IMR-90 (cell line): Measurements from ENCODE around the gene DPH6. TPM values are rescaled to one million over a fixed set of nuclear protein-coding genes. Genes with fewer than 3 reads are reported as not detected.
"Not testable (repeated sequence)": the region's sequence is repeated elsewhere in the genome, so short reads cannot be mapped to it uniquely, and the experiment has no call there.

Experiments used
- ATAC-seq: fragments of 200-7000 bp; cut with Tn5 transposase; 2 replicates; pipeline ENCODE4 v1.9.1; 2020; ENCODE audit warnings: low read depth, mild to moderate bottlenecking, moderate library complexity
- BruUV-seq: library from RNA; stranded (reverse); fragments of 400-500 nt; replicated peaks from 2 replicates; lab custom pipeline; 2021; lab: Mats Ljungman, UMichigan
- CTCF ChIA-PET: fragments of 300-600 bp; formaldehyde crosslinking; extraction: SDS; loops from one replicate; lab custom pipeline; 2021; ENCODE audit warnings: antibody characterized with exemption; lab: Yijun Ruan, JAX
- POLR2A ChIA-PET: fragments of 300-600 bp; sonication (Branson Sonifier 250); formaldehyde crosslinking; loops from one replicate; lab custom pipeline; 2022; ENCODE audit warnings: antibody characterized with exemption; ENCODE audit not compliant: unreplicated experiment; lab: Charles Lee
- DNase-seq: peaks from one replicate; pipeline ENCODE4 v3.0.0; 2013
- H2AFZ ChIP-seq: replicated peaks from 2 replicates; pipeline ENCODE3; 2013; ENCODE audit warnings: low read length, mild to moderate bottlenecking; ENCODE audit not compliant: poor library complexity
- H2AK5ac ChIP-seq: 2 replicates; pipeline ENCODE4 v1.6.1; 2013; ENCODE audit warnings: low read depth, low read length, inconsistent platforms
- H2AK9ac ChIP-seq: replicated peaks from 2 replicates; pipeline ENCODE3; 2013; ENCODE audit warnings: mild to moderate bottlenecking, low read depth, low read length, moderate library complexity; ENCODE audit not compliant: poor library complexity
- H2BK120ac ChIP-seq: 2 replicates; pipeline ENCODE4 v1.6.1; 2013; ENCODE audit warnings: low read depth, low read length, inconsistent platforms
- H2BK15ac ChIP-seq: 3 replicates; pipeline ENCODE4 v1.6.1; 2013; ENCODE audit warnings: low read depth, low read length, inconsistent platforms
- H2BK20ac ChIP-seq: 2 replicates; pipeline ENCODE4 v1.6.1; 2013; ENCODE audit warnings: low read depth, mild to moderate bottlenecking, inconsistent platforms, low read length, moderate library complexity
- H2BK5ac ChIP-seq: 2 replicates; pipeline ENCODE4 v1.6.1; 2013; ENCODE audit warnings: mild to moderate bottlenecking, low read depth, low read length, inconsistent platforms; ENCODE audit not compliant: poor library complexity, severe bottlenecking
- H3K14ac ChIP-seq: replicated peaks from 2 replicates; pipeline ENCODE4 v1.6.1; 2013; ENCODE audit warnings: low read depth, low read length, inconsistent platforms
- H3K18ac ChIP-seq: 2 replicates; pipeline ENCODE4 v1.6.1; 2013; ENCODE audit warnings: low read depth, low read length, control low read depth
- H3K23ac ChIP-seq: 2 replicates; pipeline ENCODE4 v1.6.1; 2013; ENCODE audit warnings: low read depth, low read length, inconsistent platforms
- H3K27ac ChIP-seq: 2 replicates; pipeline ENCODE4 v1.5.1; 2013; ENCODE audit warnings: mild to moderate bottlenecking, control low read depth, low read length; ENCODE audit not compliant: insufficient read depth
- H3K27me3 ChIP-seq: 2 replicates; pipeline ENCODE4 v1.6.1; 2013; ENCODE audit warnings: low read length; ENCODE audit not compliant: control insufficient read depth, insufficient read depth
- H3K36me3 ChIP-seq: 2 replicates; pipeline ENCODE4 v1.6.1; 2013; ENCODE audit warnings: low read length, mixed read lengths; ENCODE audit not compliant: control insufficient read depth, insufficient read depth
- H3K4ac ChIP-seq: 2 replicates; pipeline ENCODE4 v1.6.1; 2013; ENCODE audit warnings: low read depth, low read length, inconsistent platforms
- H3K4me1 ChIP-seq: 2 replicates; pipeline ENCODE4 v1.6.1; 2013; ENCODE audit warnings: low read length, mixed read lengths; ENCODE audit not compliant: control insufficient read depth, insufficient read depth
- H3K4me2 ChIP-seq: 2 replicates; pipeline ENCODE4 v1.6.1; 2013; ENCODE audit warnings: low read depth, mild to moderate bottlenecking, control low read depth, low read length, moderate library complexity
- H3K4me3 ChIP-seq: 2 replicates; pipeline ENCODE4 v1.5.1; 2013; ENCODE audit warnings: low read depth, mild to moderate bottlenecking, control low read depth, low read length, moderate library complexity; ENCODE audit not compliant: insufficient read depth
- H3K56ac ChIP-seq: 2 replicates; pipeline ENCODE4 v1.6.1; 2013; ENCODE audit warnings: low read length, inconsistent platforms; ENCODE audit not compliant: insufficient read depth; ENCODE audit errors: extremely low read depth
- H3K79me1 ChIP-seq, 2 experiments: 2 replicates each; pipeline ENCODE4 v1.6.1; 2013; ENCODE audit warnings: low read length in 2 of 2, inconsistent platforms in 1 of 2, low read depth in 1 of 2
- H3K9ac ChIP-seq: 2 replicates; pipeline ENCODE4 v1.6.1; 2013; ENCODE audit warnings: low read depth, low read length, control low read depth
- H3K9me1 ChIP-seq: 2 replicates; pipeline ENCODE4 v1.6.1; 2013; ENCODE audit warnings: low read length, inconsistent platforms; ENCODE audit not compliant: insufficient read depth
- H3K9me3 ChIP-seq: 2 replicates; pipeline ENCODE4 v1.6.1; 2013; ENCODE audit warnings: low read length; ENCODE audit not compliant: control insufficient read depth, insufficient read depth
- H4K20me1 ChIP-seq: 2 replicates; pipeline ENCODE4 v1.6.1; 2013; ENCODE audit warnings: low read length, inconsistent platforms; ENCODE audit not compliant: insufficient read depth
- H4K5ac ChIP-seq: 2 replicates; pipeline ENCODE4 v1.6.1; 2013; ENCODE audit warnings: mild to moderate bottlenecking, low read depth, low read length, control low read depth
- H4K8ac ChIP-seq, 2 experiments: 2 replicates each; pipeline ENCODE4 v1.6.1; 2013; ENCODE audit warnings: low read depth in 2 of 2, low read length in 2 of 2, control low read depth in 1 of 2, inconsistent platforms in 1 of 2
- H4K91ac ChIP-seq: 2 replicates; pipeline ENCODE4 v1.6.1; 2013; ENCODE audit warnings: low read depth, low read length, inconsistent platforms; ENCODE audit not compliant: insufficient read depth
- WGBS, 2 experiments: methylation state at CpG; one replicate each; pipeline versions ENCODE4 v1.1.5 to v1.1.7; 2013; ENCODE audit warnings: missing lambda C conversion rate in 2 of 2; ENCODE audit not compliant: insufficient read length in 1 of 2; ENCODE audit errors: extremely low coverage in 2 of 2; 5-methylcytosine and 5-hydroxymethylcytosine counted together
- dilution Hi-C: fragments of 300-500 bp; cut with HindIII; formaldehyde crosslinking; loops from one replicate; pipeline ENCODE4 v1.14.3; 2018; ENCODE audit warnings: low sequenced_read_pairs; ENCODE audit not compliant: unreplicated experiment
- in situ Hi-C: fragments of 300-500 bp; cut with MboI; formaldehyde crosslinking; loops from 3 replicates; pipeline ENCODE4 v1.14.3; 2019; ENCODE audit warnings: low sequenced_read_pairs, inconsistent platforms, mixed read lengths
- intact Hi-C: fragments of 100-400 bp; cut with micrococcal nuclease; formaldehyde crosslinking; loops from 2 replicates; pipeline ENCODE4 v1.10.0; 2022
- polyA plus RNA-seq, 3 experiments: library from polyadenylated mRNA; depleted of rRNA; stranded (reverse); fragments of >200 nt; gene quantifications; 2 replicates each; pipeline ENCODE4 v1.2.3, GENCODE V29; 2012; ENCODE audit warnings: low replicate concordance in 1 of 3
- total RNA-seq: library from RNA; depleted of rRNA; stranded (reverse); fragments of >200 nt; gene quantifications from 2 replicates; pipeline ENCODE4 v1.2.3, GENCODE V29; 2012

The DPH6 gene
- total and polyA plus RNA-seq, 2 of the 4 experiments (the other 2 are of a cell fraction), result 6.1 to 8.1 TPM

- intact Hi-C loops, CTCF ChIA-PET, H4K5ac ChIP-seq, H3K9me3 ChIP-seq, POLR2A ChIA-PET, DNase-seq, H3K27me3 ChIP-seq, BruUV-seq, H2AFZ ChIP-seq, H3K14ac ChIP-seq, H4K20me1 ChIP-seq, H3K9me1 ChIP-seq, H3K27ac ChIP-seq, H3K56ac ChIP-seq, H2BK15ac ChIP-seq, H3K9ac ChIP-seq, in situ Hi-C loops, H3K36me3 ChIP-seq, H4K91ac ChIP-seq, H2AK9ac ChIP-seq, H2AK5ac ChIP-seq, H4K8ac ChIP-seq, H2BK120ac ChIP-seq, H3K4me3 ChIP-seq, H3K18ac ChIP-seq, H3K23ac ChIP-seq, H2BK5ac ChIP-seq, dilution Hi-C loops, H2BK20ac ChIP-seq, ATAC-seq, H3K4me1 ChIP-seq, H3K79me1 ChIP-seq, H3K4me2 ChIP-seq, H3K4ac ChIP-seq: not testable (repeated sequence)
- WGBS, 2 experiments, result no CpG with 5 or more reads among the region's 2 CpGs
These were observed 46.0 kb upstream of the DPH6 start for GRCh38 chr15:35591987-35592386.
